HCT116 (cell line): ENCODE data around the gene WDFY2. TPM values are rescaled to one million over a fixed set of nuclear protein-coding genes. Genes with fewer than 3 reads are reported as not detected.

ENCODE experiments used
- ATAC-seq: fragments of 200-7000 bp; cut with Tn5 transposase; 2 replicates; pipeline ENCODE4 v1.9.1; 2020; ENCODE audit warnings: mild to moderate bottlenecking, moderate library complexity
- BruUV-seq: library from RNA; stranded (reverse); fragments of 400-500 nt; replicated peaks from 2 replicates; lab custom pipeline; 2021; lab: Mats Ljungman, UMichigan
- CTCF ChIA-PET: fragments of 300-600 bp; sonication (Branson Sonifier 250); formaldehyde crosslinking; loops from one replicate; lab custom pipeline; 2021; ENCODE audit warnings: antibody characterized with exemption; lab: Charles Lee
- POLR2A ChIA-PET: fragments of 300-600, 350-600 bp; sonication (Branson Sonifier 250); formaldehyde crosslinking; loops from one replicate; lab custom pipeline; 2021; ENCODE audit warnings: antibody characterized with exemption; lab: Charles Lee
- RAD21 ChIA-PET, 2 experiments: fragments of 300-600 bp; sonication (Branson Sonifier 250); formaldehyde crosslinking; loops; one replicate each; lab custom pipeline; 2023; ENCODE audit warnings: low total read pairs in 2 of 2; ENCODE audit not compliant: uncharacterized antibody in 2 of 2, unreplicated experiment in 2 of 2, low non-redundant PET in 1 of 2; lab: Charles Lee
- DNase-seq: peaks from one replicate; pipeline ENCODE4 v3.0.0-alpha.2; 2010; ENCODE audit warnings: low read depth, low spot score
- H2AFZ ChIP-seq: fragments of 200-600 bp; shearing (Covaris generic), sonication (generic); 2 replicates; pipeline ENCODE4 v1.6.1; 2017; ENCODE audit warnings: low read depth, mixed run types, mixed read lengths, antibody characterized with exemption, low read length; ENCODE audit not compliant: poor library complexity, severe bottlenecking
- H3K27ac ChIP-seq: 2 replicates; pipeline ENCODE4 v1.5.1; 2012; ENCODE audit warnings: low read depth, low read length
- H3K27me3 ChIP-seq: fragments of 200-600 bp; sonication (generic); 2 replicates; pipeline ENCODE4 v1.6.1; 2016; ENCODE audit warnings: mixed run types, low read length, mixed read lengths; ENCODE audit not compliant: insufficient read depth
- H3K36me3 ChIP-seq, 2 experiments: fragments of 200-500 bp in 1 of 2; fragments of 200-600 bp in 1 of 2; sonication (Bioruptor generic) in 1 of 2; sonication (generic) in 1 of 2; 2 replicates each; pipeline versions ENCODE4 v1.5.1 to v1.6.1; 2014 to 2016; ENCODE audit warnings: low read length in 2 of 2, inconsistent platforms in 1 of 2, mixed read lengths in 1 of 2, mixed run types in 1 of 2; ENCODE audit not compliant: insufficient read depth in 2 of 2, control insufficient read depth in 1 of 2
- H3K4me1 ChIP-seq, 2 experiments: fragments of 200-600 bp in 1 of 2; sonication (generic) in 1 of 2; 2 replicates each; pipeline versions ENCODE4 v1.5.1 to v1.6.1; 2012 to 2017; ENCODE audit warnings: low read length in 2 of 2, inconsistent platforms in 1 of 2, mild to moderate bottlenecking in 1 of 2, mixed read lengths in 1 of 2, mixed run types in 1 of 2, moderate library complexity in 1 of 2; ENCODE audit not compliant: insufficient read depth in 2 of 2, control insufficient read depth in 1 of 2
- H3K4me2 ChIP-seq: fragments of 200-600 bp; sonication (generic); 2 replicates; pipeline ENCODE4 v1.6.1; 2017; ENCODE audit warnings: mixed run types, low read length, mixed read lengths
- H3K4me3 ChIP-seq, 2 experiments: fragments of 200-600 bp in 1 of 2; sonication (generic) in 1 of 2; replicated peaks in 1 of 2; 2 replicates each; pipeline ENCODE4 v1.5.1; 2011 to 2016; ENCODE audit warnings: low read length in 2 of 2, control low read depth in 1 of 2, low read depth in 1 of 2, mild to moderate bottlenecking in 1 of 2, mixed read lengths in 1 of 2, mixed run types in 1 of 2
- H3K79me2 ChIP-seq: fragments of 200-600 bp; sonication (generic); 2 replicates; pipeline ENCODE4 v1.6.1; 2017; ENCODE audit warnings: mild to moderate bottlenecking, mixed run types, low read length, moderate library complexity, mixed read lengths; ENCODE audit not compliant: insufficient read depth
- H3K9ac ChIP-seq: fragments of 200-600 bp; sonication (generic); 2 replicates; pipeline ENCODE4 v1.6.1; 2016; ENCODE audit warnings: low read length, mixed read lengths
- H3K9me2 ChIP-seq: fragments of 200-600 bp; sonication (generic), shearing (Covaris generic); 2 replicates; pipeline ENCODE4 v1.6.1; 2017; ENCODE audit warnings: mixed run types, mild to moderate bottlenecking, moderate library complexity; ENCODE audit not compliant: insufficient read depth
- H3K9me3 ChIP-seq, 2 experiments: fragments of 200-500 bp in 1 of 2; fragments of 200-600 bp in 1 of 2; sonication (Bioruptor generic) in 1 of 2; sonication (generic) in 1 of 2; 2 replicates each; pipeline ENCODE4 v1.6.1; 2014 to 2017; ENCODE audit warnings: low read length in 2 of 2, mixed read lengths in 2 of 2, inconsistent platforms in 1 of 2, low read depth in 1 of 2, mild to moderate bottlenecking in 1 of 2, mixed run types in 1 of 2, moderate library complexity in 1 of 2; ENCODE audit not compliant: control insufficient read depth in 1 of 2, insufficient read depth in 1 of 2
- H4K20me1 ChIP-seq: fragments of 200-600 bp; sonication (generic), shearing (Covaris generic); 2 replicates; pipeline ENCODE4 v1.6.1; 2017; ENCODE audit warnings: mixed run types, mild to moderate bottlenecking, moderate library complexity; ENCODE audit not compliant: insufficient read depth
- CBX3 ChIP-seq: IDR thresholded peaks from 2 replicates; pipeline ENCODE4 v1.6.1; 2012; ENCODE audit warnings: low read depth
- ELF1 ChIP-seq: IDR thresholded peaks from 2 replicates; pipeline ENCODE4 v1.6.1; 2012; ENCODE audit warnings: low read depth, borderline replicate concordance
- EZH2 ChIP-seq: fragments of 200-600 bp; sonication (generic); IDR thresholded peaks from 2 replicates; pipeline ENCODE4 v1.6.1; 2017; ENCODE audit warnings: antibody characterized with exemption, mixed run types
- EZH2phosphoT487 ChIP-seq: fragments of 200-600 bp; IDR thresholded peaks from 2 replicates; pipeline ENCODE4 v1.6.1; 2018; ENCODE audit warnings: antibody characterized with exemption, borderline replicate concordance
- FOSL1 ChIP-seq: IDR thresholded peaks from 2 replicates; pipeline ENCODE4 v1.6.1; 2012; ENCODE audit warnings: low read depth
- JUND ChIP-seq: IDR thresholded peaks from 2 replicates; pipeline ENCODE4 v1.6.1; 2012
- POLR2A ChIP-seq: IDR thresholded peaks from 2 replicates; pipeline ENCODE4 v1.7.0; 2011; ENCODE audit warnings: borderline replicate concordance; ENCODE audit not compliant: insufficient read depth, insufficient read length; ENCODE audit errors: extremely low read depth
- POLR2AphosphoS5 ChIP-seq: IDR thresholded peaks from 2 replicates; pipeline ENCODE4 v1.6.1; 2011; ENCODE audit warnings: mild to moderate bottlenecking, low read depth, low read length, moderate library complexity
- SIN3A ChIP-seq: IDR thresholded peaks from 2 replicates; pipeline ENCODE4 v1.6.1; 2012; ENCODE audit warnings: low read depth
- SP1 ChIP-seq: IDR thresholded peaks from 2 replicates; pipeline ENCODE4 v1.6.1; 2012; ENCODE audit warnings: low read depth
- SRF ChIP-seq: IDR thresholded peaks from 2 replicates; pipeline ENCODE4 v1.6.1; 2012; ENCODE audit warnings: low read depth
- TCF7L2 ChIP-seq: IDR thresholded peaks from 2 replicates; pipeline ENCODE4 v1.7.0; 2011; ENCODE audit warnings: borderline replicate concordance, inconsistent platforms; ENCODE audit not compliant: insufficient read depth, insufficient read length; ENCODE audit errors: extremely low read depth
- ZFX ChIP-seq: fragments of 450-650 bp; IDR thresholded peaks from 2 replicates; pipeline ENCODE4 v1.6.1; 2017
- ZNF274 ChIP-seq: fragments of 200-500 bp; sonication (Bioruptor generic); IDR thresholded peaks from 2 replicates; pipeline ENCODE4 v1.6.1; 2014; ENCODE audit warnings: mild to moderate bottlenecking, low read depth, low read length, inconsistent platforms
- intact Hi-C: fragments of 100-400 bp; cut with micrococcal nuclease; formaldehyde crosslinking; loops from 2 replicates; pipeline ENCODE4 v1.10.0; 2022
- total RNA-seq: library from RNA; stranded (reverse); gene quantifications from one replicate; pipeline ENCODE4 v1.2.1, GENCODE V29; 2021; ENCODE audit not compliant: unreplicated experiment
- TF ChIP-seq, protein P1 (sequence below): IDR thresholded peaks from 2 replicates; pipeline ENCODE4 v1.6.1; 2012; ENCODE audit warnings: low read depth
- TF ChIP-seq, protein P2 (sequence below): IDR thresholded peaks from 2 replicates; pipeline ENCODE4 v1.6.1; 2012
- TF ChIP-seq, protein P3 (sequence below): IDR thresholded peaks from 2 replicates; pipeline ENCODE4 v1.6.1; 2012

WDFY2 gene
- total RNA-seq, 1 experiment from 2014 or later = 6.1 TPM

DNA sequence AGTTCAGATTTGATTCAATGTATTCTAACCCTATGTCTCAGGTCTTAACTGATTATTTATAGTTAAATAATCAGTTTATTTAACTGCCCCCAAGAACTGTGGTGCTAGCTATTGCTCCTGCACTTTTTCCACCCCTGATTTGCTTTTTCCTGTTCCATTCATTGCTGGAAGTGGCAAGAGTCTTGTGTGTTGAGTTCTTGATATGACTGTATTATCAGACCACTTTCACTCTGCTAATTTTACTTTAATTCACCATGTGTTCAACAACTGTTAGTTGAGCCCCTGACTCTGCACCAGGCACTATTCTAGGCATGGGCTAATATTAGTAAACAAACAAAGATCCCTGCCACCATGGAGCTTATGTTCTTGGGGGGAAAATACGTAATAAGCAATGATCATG is 39.9 kb downstream of the WDFY2 start:
- ATAC-seq = no peak
- Histone ChIP-seq H3K9me2 (no peaks in the 10 kb centered on the region), H2AFZ (no peak overlapping the region), H3K36me3 (no peaks in the 10 kb centered on the region), H3K27me3 (no peaks in the 10 kb centered on the region), H3K9me3 (no peaks in the 10 kb centered on the region), H3K79me2 (no peaks in the 10 kb centered on the region), H3K4me3 (no peak overlapping the region), H3K27ac (no peak overlapping the region), H3K4me1 (no peaks in the 10 kb centered on the region), H3K9ac (no peak overlapping the region), H4K20me1 (no peaks in the 10 kb centered on the region), H3K4me2 (no peak overlapping the region)
- CTCF ChIA-PET = no interaction called here
- POLR2A ChIA-PET = no interaction called here
- no peak for DNase-seq
- BruUV-seq = no TSS peak
- RAD21 ChIA-PET = no interaction called here
- TF ChIP-seq ELF1 = no peak
- TF ChIP-seq, protein P1, sequence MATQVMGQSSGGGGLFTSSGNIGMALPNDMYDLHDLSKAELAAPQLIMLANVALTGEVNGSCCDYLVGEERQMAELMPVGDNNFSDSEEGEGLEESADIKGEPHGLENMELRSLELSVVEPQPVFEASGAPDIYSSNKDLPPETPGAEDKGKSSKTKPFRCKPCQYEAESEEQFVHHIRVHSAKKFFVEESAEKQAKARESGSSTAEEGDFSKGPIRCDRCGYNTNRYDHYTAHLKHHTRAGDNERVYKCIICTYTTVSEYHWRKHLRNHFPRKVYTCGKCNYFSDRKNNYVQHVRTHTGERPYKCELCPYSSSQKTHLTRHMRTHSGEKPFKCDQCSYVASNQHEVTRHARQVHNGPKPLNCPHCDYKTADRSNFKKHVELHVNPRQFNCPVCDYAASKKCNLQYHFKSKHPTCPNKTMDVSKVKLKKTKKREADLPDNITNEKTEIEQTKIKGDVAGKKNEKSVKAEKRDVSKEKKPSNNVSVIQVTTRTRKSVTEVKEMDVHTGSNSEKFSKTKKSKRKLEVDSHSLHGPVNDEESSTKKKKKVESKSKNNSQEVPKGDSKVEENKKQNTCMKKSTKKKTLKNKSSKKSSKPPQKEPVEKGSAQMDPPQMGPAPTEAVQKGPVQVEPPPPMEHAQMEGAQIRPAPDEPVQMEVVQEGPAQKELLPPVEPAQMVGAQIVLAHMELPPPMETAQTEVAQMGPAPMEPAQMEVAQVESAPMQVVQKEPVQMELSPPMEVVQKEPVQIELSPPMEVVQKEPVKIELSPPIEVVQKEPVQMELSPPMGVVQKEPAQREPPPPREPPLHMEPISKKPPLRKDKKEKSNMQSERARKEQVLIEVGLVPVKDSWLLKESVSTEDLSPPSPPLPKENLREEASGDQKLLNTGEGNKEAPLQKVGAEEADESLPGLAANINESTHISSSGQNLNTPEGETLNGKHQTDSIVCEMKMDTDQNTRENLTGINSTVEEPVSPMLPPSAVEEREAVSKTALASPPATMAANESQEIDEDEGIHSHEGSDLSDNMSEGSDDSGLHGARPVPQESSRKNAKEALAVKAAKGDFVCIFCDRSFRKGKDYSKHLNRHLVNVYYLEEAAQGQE = no peak
- TF ChIP-seq ZNF274 = no peak
- no peak for TF ChIP-seq ZFX
- no peak for TF ChIP-seq FOSL1
- TF ChIP-seq, protein P2, sequence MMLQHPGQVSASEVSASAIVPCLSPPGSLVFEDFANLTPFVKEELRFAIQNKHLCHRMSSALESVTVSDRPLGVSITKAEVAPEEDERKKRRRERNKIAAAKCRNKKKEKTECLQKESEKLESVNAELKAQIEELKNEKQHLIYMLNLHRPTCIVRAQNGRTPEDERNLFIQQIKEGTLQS = no peak
- no peak for TF ChIP-seq SRF
- TF ChIP-seq TCF7L2 = no peak
- no peak for TF ChIP-seq POLR2A
- TF ChIP-seq SP1 = no peak
- no peak for TF ChIP-seq CBX3
- no peak for TF ChIP-seq EZH2
- TF ChIP-seq, protein P3, sequence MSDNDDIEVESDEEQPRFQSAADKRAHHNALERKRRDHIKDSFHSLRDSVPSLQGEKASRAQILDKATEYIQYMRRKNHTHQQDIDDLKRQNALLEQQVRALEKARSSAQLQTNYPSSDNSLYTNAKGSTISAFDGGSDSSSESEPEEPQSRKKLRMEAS = no peak
- TF ChIP-seq POLR2AphosphoS5 = no peak
- no peak for TF ChIP-seq SIN3A
- TF ChIP-seq EZH2phosphoT487 = no peak
- TF ChIP-seq JUND = no peak
- intact Hi-C loops = no loop called here
